Tibial artery (tissue), 4 donors: ENCODE measurements around the gene MON1A.

Experiments
- DNase-seq, 2 donors: peaks; one replicate each; pipeline ENCODE4 v3.0.0-alpha.2; 2019
- H3K27ac ChIP-seq, 2 donors: fragments of 200-600 bp; sonication (generic) in 1 of 2; 1 replicate in 1 of 2; 2 replicates in 1 of 2; pipeline ENCODE4 v1.5.1; 2018 to 2019; ENCODE audit warnings: mild to moderate bottlenecking in 1 of 2
- H3K27me3 ChIP-seq, 2 donors: fragments of 200-600 bp; sonication (generic) in 1 of 2; one replicate each; pipeline versions ENCODE4 v1.5.1 to v1.6.0; 2016 to 2019
- H3K36me3 ChIP-seq, 3 donors: fragments of 200-600 bp; sonication (generic) in 2 of 3; one replicate each; pipeline ENCODE4 v1.5.1; 2016 to 2019; ENCODE audit warnings: mild to moderate bottlenecking in 2 of 3
- H3K4me1 ChIP-seq, 4 donors: fragments of 200-600 bp; sonication (generic) in 2 of 4; 1 replicate in 3 of 4; 2 replicates in 1 of 4; pipeline ENCODE4 v1.5.1; 2016 to 2019
- H3K4me3 ChIP-seq, 2 donors: fragments of 200-600 bp; sonication (generic) in 1 of 2; 1 replicate in 1 of 2; 2 replicates in 1 of 2; pipeline ENCODE4 v1.5.1; 2018 to 2019; ENCODE audit warnings: mild to moderate bottlenecking in 2 of 2
- H3K9me3 ChIP-seq, 3 donors: fragments of 200-600 bp; sonication (generic) in 1 of 3; one replicate each; pipeline ENCODE4 v1.5.1; 2016 to 2019
- CTCF ChIP-seq, 2 experiments: fragments of 200-600 bp in 1 of 2; fragments of 450-650 bp in 1 of 2; IDR thresholded peaks; one replicate each; pipeline ENCODE4 v1.5.1; 2017 to 2019; ENCODE audit warnings: antibody characterized with exemption in 2 of 2, mild to moderate bottlenecking in 1 of 2, moderate library complexity in 1 of 2
- intact Hi-C: fragments of 100-400 bp; cut with DNase I; formaldehyde crosslinking; loops from one replicate; pipeline ENCODE4 v1.15.0; 2023; ENCODE audit warnings: low total_unique reads

Gene MON1A

GRCh38 chr3:49873623-49874022, 56.0 kb downstream of the MON1A start:
- Histone ChIP-seq H3K9me3 (no peaks in the 10 kb centered on the region), H3K4me1 (peaks cover 0 to 15% (median 13%) of the 10 kb centered on the region in 4 donors), H3K27me3 (peaks cover 4 to 39% of the 10 kb centered on the region in 2 donors), H3K27ac (no peak overlapping the region), H3K36me3 (no peaks in the 10 kb centered on the region), H3K4me3 (no peak overlapping the region)
- no peak for TF ChIP-seq CTCF (IDR thresholded peaks at IDR 0.05)
- DNase-seq: no peak
- intact Hi-C loops: no loop called here

GRCh38 chr3:49872801-49873281, 56.8 kb downstream of the MON1A start:
- TF ChIP-seq CTCF (IDR thresholded peaks at IDR 0.05): no peak
- intact Hi-C loops: no loop called here
- no peaks in the 10 kb centered on the region for H3K9me3 ChIP-seq

GRCh38 chr3:49871531-49872153, 58.0 kb downstream of the MON1A start:
- H3K9me3 ChIP-seq: no peaks in the 10 kb centered on the region
- peaks cover 6 to 59% of the 10 kb centered on the region in 2 donors for H3K27me3 ChIP-seq
- intact Hi-C loops: no loop called here
- no peak for DNase-seq
- no peak overlapping the region for H3K4me3 ChIP-seq
- peaks cover 0 to 15% (median 13%) of the 10 kb centered on the region in 4 donors for H3K4me1 ChIP-seq
- H3K36me3 ChIP-seq: no peaks in the 10 kb centered on the region
- H3K27ac ChIP-seq: no peak overlapping the region
- TF ChIP-seq CTCF (IDR thresholded peaks at IDR 0.05): no peak

More at GRCh38 chr3:49872801-49873281, 56.8 kb downstream of the MON1A start:
- Histone ChIP-seq H3K27me3 (peaks cover 6 to 47% of the 10 kb centered on the region in 2 donors), H3K27ac (no peak overlapping the region), H3K36me3 (no peaks in the 10 kb centered on the region), H3K4me1 (peaks cover 0 to 15% (median 13%) of the 10 kb centered on the region in 4 donors), H3K4me3 (no peak overlapping the region)
- DNase-seq: no peak

GRCh38 chr3:49869525-49870126, 60.0 kb downstream of the MON1A start, which contains the start of gene CAMKV:
Gene CAMKV (minus strand): TSS chr3:49869906. CDS start chr3:49862388, 7,518 bp downstream.
- DNase-seq: no peak
- intact Hi-C loops: no loop called here
- H3K4me3 ChIP-seq: peak within 1 kb of the TSS; percentile 26 to 46
- no peaks in the 10 kb centered on the region for H3K9me3 ChIP-seq
- no peak within 1 kb of the TSS for H3K27ac ChIP-seq
- peaks cover 0 to 15% (median 13%) of the 10 kb centered on the region in 4 donors for H3K4me1 ChIP-seq
- TF ChIP-seq CTCF (IDR thresholded peaks at IDR 0.05): no peak
- no peaks in the 10 kb centered on the region for H3K36me3 ChIP-seq
- peaks cover 6 to 71% of the 10 kb centered on the region in 2 donors for H3K27me3 ChIP-seq

- no peak for DNase-seq
- no peak for TF ChIP-seq CTCF (IDR thresholded peaks at IDR 0.05)
- intact Hi-C loops: no loop called here
- Histone ChIP-seq H3K9me3 (no peaks in the 10 kb centered on the region), H3K4me1 (peaks cover 0 to 15% (median 13%) of the 10 kb centered on the region in 4 donors), H3K36me3 (no peaks in the 10 kb centered on the region), H3K4me3 (peak overlapping the region in 1 of 2 donors; percentile 46), H3K27ac (no peak overlapping the region), H3K27me3 (peaks cover 6 to 77% of the 10 kb centered on the region in 2 donors)
These were observed 60.6 kb downstream of the MON1A start for GRCh38 chr3:49868862-49869466.
